Lung (tissue), 12 donors: ENCODE results near the gene OR10G3. TPM values are rescaled to one million over a fixed set of nuclear protein-coding genes. Genes with fewer than 3 reads are reported as not detected.
"Not testable (repeated sequence)": the region's sequence is repeated elsewhere in the genome, so short reads cannot be mapped to it uniquely, and the experiment has no call there.

Experiments used
- ATAC-seq: fragments of 200-7000 bp; cut with Tn5 transposase; one replicate; pipeline ENCODE4 v1.9.1; 2020; ENCODE audit warnings: moderate number of reproducible peaks; ENCODE audit not compliant: insufficient read depth, low FRiP score
- DNase-seq, 3 donors: peaks; one replicate each; pipeline ENCODE4 v3.0.0-alpha.2; 2013 to 2017
- H3K27ac ChIP-seq, 2 donors: one replicate each; pipeline ENCODE4 v1.5.1; 2013; ENCODE audit warnings: mild to moderate bottlenecking in 2 of 2, moderate library complexity in 2 of 2, control low read depth in 1 of 2, inconsistent platforms in 1 of 2, low read depth in 1 of 2, low read length in 1 of 2
- H3K27me3 ChIP-seq, 3 donors: one replicate each; pipeline ENCODE4 v1.5.1; 2013; ENCODE audit warnings: low read length in 2 of 3; ENCODE audit not compliant: control insufficient read depth in 3 of 3, insufficient read depth in 3 of 3
- H3K36me3 ChIP-seq, 4 donors: one replicate each; pipeline ENCODE4 v1.5.1; 2013; ENCODE audit warnings: low read length in 4 of 4, mild to moderate bottlenecking in 1 of 4, moderate library complexity in 1 of 4; ENCODE audit not compliant: control insufficient read depth in 4 of 4, insufficient read depth in 4 of 4
- H3K4me1 ChIP-seq, 5 donors: one replicate each; pipeline ENCODE4 v1.5.1; 2013; ENCODE audit warnings: low read length in 5 of 5, mild to moderate bottlenecking in 2 of 5, moderate library complexity in 1 of 5; ENCODE audit not compliant: control insufficient read depth in 5 of 5, insufficient read depth in 5 of 5
- H3K4me3 ChIP-seq: one replicate; pipeline ENCODE4 v1.5.1; 2013; ENCODE audit warnings: mild to moderate bottlenecking, control low read depth, moderate library complexity
- H3K9ac ChIP-seq, 2 donors: one replicate each; pipeline ENCODE4 v1.5.1; 2013; ENCODE audit warnings: low read length in 2 of 2, control low read depth in 1 of 2; ENCODE audit not compliant: insufficient read depth in 1 of 2
- H3K9me3 ChIP-seq, 4 donors: one replicate each; pipeline ENCODE4 v1.5.1; 2013; ENCODE audit warnings: low read length in 3 of 4, mild to moderate bottlenecking in 1 of 4, moderate library complexity in 1 of 4; ENCODE audit not compliant: control insufficient read depth in 4 of 4, insufficient read depth in 3 of 4
- WGBS, 2 donors: extraction: QIAGEN DNeasy Blood & Tissue Kit; methylation state at CpG; one replicate each; pipeline ENCODE4 v1.1.7; 2013; 5-methylcytosine and 5-hydroxymethylcytosine counted together
- polyA plus RNA-seq, 2 donors: library from polyadenylated mRNA; stranded (reverse); fragments of 200-250 nt; gene quantifications; one replicate each; pipeline ENCODE4 v1.2.1, GENCODE V29; 2013
- total RNA-seq, 2 donors: library from RNA; depleted of rRNA in 1 of 2; stranded (reverse); fragments of >200 nt in 1 of 2; gene quantifications; one replicate each; pipeline ENCODE4 v1.2.1, GENCODE V29; 2014 to 2021
- TF ChIP-seq, protein P1 (sequence below): IDR thresholded peaks from 2 replicates; pipeline ENCODE4 v1.5.1; 2012; ENCODE audit warnings: mild to moderate bottlenecking; ENCODE audit errors: control extremely low read depth, extremely low read depth
- donor health status: control.
- donor health status: control.
- donor health status: Bipolar disorder and iron deficiency.
- donor health status: healthy.
- donor health status: DM: yes; HTN: yes; CAD: no.

The OR10G3 gene
- total and polyA plus RNA-seq, 4 donors: not detected

DNA sequence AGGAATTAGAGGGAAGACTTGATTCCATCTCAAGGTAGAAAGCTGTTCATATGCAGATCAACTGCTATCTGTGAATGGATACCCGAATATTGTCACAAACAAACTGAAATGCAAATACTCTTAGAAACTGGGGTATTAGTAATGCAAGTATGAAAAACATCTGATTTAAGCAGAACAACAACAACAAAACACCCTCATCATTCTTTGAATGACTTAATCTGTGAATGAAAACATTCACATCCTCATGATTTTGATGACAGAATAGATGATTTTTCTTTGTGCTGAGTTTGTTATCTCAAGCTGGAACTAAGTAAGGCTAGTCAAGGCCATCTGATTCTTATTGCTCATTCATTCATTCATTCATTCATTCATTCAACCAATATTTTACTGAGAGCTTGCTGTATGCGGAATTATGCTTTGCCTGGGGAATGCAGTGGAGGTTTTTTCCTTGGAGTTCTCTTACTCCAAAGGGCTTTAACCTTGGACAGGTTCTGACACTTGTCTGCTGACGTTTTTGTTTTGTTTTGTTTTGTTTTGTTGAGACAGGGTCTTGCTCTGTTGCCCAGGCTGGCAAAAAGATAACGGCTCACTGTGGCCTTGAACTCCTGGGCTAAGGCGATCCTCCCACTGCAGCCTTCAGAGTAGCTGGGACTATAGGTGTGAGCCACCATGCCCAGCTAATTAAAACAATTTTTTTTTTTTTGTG lies 23.3 kb downstream of the OR10G3 start:
- Histone ChIP-seq H3K9ac (no peak overlapping the region), H3K9me3 (no peaks in the 10 kb centered on the region), H3K4me3 (no peak overlapping the region), H3K27me3 (no peaks in the 10 kb centered on the region), H3K27ac (peak overlapping the region in 1 of 2 donors; percentile 10), H3K4me1 (peaks cover 0 to 5% (median 0%) of the 10 kb centered on the region in 5 donors), H3K36me3 (no peaks in the 10 kb centered on the region)
- TF ChIP-seq, protein P1, sequence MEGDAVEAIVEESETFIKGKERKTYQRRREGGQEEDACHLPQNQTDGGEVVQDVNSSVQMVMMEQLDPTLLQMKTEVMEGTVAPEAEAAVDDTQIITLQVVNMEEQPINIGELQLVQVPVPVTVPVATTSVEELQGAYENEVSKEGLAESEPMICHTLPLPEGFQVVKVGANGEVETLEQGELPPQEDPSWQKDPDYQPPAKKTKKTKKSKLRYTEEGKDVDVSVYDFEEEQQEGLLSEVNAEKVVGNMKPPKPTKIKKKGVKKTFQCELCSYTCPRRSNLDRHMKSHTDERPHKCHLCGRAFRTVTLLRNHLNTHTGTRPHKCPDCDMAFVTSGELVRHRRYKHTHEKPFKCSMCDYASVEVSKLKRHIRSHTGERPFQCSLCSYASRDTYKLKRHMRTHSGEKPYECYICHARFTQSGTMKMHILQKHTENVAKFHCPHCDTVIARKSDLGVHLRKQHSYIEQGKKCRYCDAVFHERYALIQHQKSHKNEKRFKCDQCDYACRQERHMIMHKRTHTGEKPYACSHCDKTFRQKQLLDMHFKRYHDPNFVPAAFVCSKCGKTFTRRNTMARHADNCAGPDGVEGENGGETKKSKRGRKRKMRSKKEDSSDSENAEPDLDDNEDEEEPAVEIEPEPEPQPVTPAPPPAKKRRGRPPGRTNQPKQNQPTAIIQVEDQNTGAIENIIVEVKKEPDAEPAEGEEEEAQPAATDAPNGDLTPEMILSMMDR: no peak
- 71 to 73% methylated on average over 5 of the region's 5 CpGs for WGBS, 2 donors
- no peak for DNase-seq
- ATAC-seq: no peak

DNA sequence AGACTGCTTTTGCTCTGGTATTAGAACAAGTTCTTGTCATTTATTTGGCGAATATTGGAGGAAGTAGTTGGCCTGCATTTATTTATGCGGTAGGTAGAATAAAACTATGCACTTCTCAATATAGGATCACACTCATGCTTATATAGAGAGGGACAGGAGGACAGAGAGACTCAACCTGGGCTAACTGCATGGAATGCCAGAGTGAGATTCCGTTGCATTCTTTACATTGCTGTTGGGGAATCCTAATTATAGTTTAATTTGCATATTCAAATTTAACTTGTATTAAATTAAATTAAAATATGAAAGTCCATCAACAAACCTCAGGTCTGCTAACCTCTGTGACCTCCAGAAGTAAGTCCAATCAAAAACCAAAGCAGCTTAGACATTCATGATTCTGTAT lies 26.6 kb downstream of the OR10G3 start:
- Histone ChIP-seq H3K27me3 (no peaks in the 10 kb centered on the region), H3K4me1 (peaks cover 0 to 5% (median 0%) of the 10 kb centered on the region in 5 donors), H3K36me3 (no peaks in the 10 kb centered on the region), H3K27ac (no peak overlapping the region), H3K9ac (no peak overlapping the region), H3K4me3 (no peak overlapping the region), H3K9me3 (no peaks in the 10 kb centered on the region)
- WGBS, 2 donors: 93 to 95% methylated on average over 3 of the region's 3 CpGs
- DNase-seq (no peak), ATAC-seq (no peak)
- TF ChIP-seq, protein P1: no peak

DNA sequence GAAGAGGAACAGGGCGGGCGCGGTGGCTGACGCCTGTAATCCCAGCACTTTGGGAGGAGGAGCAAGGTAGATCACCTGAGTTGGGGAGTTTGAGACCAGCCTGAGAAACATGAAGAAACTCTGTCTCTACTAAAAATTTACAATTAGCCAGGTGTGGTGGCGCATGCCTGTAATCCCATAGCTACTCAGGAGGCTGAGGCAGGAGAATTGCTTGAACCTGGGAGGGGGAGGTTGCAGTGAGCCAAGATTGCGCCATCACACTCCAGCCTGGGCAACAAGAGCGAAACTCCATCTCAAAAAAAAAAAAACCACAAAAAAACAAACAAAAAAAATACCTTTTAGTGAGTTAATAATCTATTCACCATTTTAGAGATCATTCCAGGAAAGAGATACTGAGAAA lies 35.3 kb downstream of the OR10G3 start:
- ATAC-seq, H3K9me3 ChIP-seq, H3K36me3 ChIP-seq, H3K27ac ChIP-seq, H3K27me3 ChIP-seq, H3K9ac ChIP-seq, DNase-seq, H3K4me3 ChIP-seq: not testable (repeated sequence)
- peaks cover 0 to 13% (median 0%) of the 10 kb centered on the region in 5 donors for H3K4me1 ChIP-seq
- WGBS, 2 donors: 84 to 90% methylated on average over 7 of the region's 7 CpGs

DNA sequence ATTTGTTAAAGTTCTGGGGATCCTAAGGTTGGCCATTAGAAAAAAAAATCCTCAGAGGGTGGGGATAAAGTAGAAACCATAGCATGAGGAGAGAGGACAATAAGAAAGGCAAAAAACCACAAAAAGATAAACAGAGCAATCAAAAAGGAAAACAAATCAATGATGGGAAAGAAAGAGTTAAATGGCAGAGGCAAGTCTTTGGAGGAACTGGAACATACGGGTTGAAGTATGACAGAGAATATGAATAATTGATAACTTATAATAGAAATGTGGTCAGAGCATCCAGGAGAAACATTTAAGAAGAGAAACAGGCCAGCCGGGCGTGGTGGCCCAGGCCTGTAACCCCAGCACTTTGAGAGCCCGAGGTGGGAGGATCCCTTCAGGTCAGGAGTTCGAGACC lies 35.9 kb downstream of the OR10G3 start:
- WGBS, 2 donors: 55 to 62% methylated on average over 5 of the region's 5 CpGs
- H3K4me1 ChIP-seq: peaks cover 0 to 13% (median 0%) of the 10 kb centered on the region in 5 donors
- TF ChIP-seq, protein P1: no peak

More for the DNA sequence above, 35.9 kb downstream of the OR10G3 start:
- DNase-seq (no peak), ATAC-seq (no peak)
- no peak overlapping the region for H3K9ac ChIP-seq
- peaks cover 0 to 2% (median 0%) of the 10 kb centered on the region in 3 donors for H3K27me3 ChIP-seq
- no peaks in the 10 kb centered on the region for H3K36me3 ChIP-seq
- no peak overlapping the region for H3K4me3 ChIP-seq
- no peaks in the 10 kb centered on the region for H3K9me3 ChIP-seq
- H3K27ac ChIP-seq: no peak overlapping the region
